ENCODE measurements around the gene GPR176.
"Not testable (repeated sequence)": the region's sequence is repeated elsewhere in the genome, so short reads cannot be mapped to it uniquely, and the experiment has no call there.

Gene GPR176

DNA sequence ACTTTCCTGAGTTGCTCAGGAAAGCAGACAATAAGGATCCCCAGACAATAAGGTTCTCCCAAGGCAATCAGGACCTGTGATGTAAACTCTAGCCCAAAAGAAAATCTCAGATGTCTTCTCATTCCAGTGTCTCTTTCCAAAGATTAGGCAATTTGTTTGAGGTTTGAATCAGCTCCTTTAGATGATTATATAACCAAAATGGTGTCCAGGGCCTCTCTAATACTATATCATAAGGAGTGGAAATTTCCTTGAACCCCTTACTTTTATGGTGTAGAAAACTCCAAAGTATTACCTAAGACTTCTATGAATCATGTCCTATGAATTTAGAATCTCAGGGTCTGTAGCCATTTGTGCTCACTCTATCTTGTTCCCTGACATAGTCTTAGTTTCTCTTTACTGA, 65.9 kb downstream of the GPR176 start:
- no peak for DNase-seq

DNA sequence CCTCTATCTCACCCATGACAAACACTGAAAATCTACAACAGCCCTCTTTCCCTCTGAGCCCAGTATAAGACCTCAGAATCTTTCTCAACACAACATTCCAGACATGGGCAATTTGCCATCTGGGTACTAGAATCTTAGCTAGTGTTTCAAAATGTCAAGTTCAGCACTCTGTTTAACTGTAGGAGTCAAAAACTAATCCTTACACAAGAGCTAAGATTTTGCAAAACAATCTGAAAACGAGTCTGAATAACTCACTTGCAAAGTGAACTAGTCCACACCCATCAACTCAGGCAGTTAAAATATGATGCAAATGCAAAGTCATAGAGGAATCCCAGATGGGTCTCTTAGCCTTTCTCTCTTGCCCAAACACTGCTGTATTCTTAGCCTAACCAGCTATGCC, 67.8 kb downstream of the GPR176 start:
- DNase-seq = no peak

DNA sequence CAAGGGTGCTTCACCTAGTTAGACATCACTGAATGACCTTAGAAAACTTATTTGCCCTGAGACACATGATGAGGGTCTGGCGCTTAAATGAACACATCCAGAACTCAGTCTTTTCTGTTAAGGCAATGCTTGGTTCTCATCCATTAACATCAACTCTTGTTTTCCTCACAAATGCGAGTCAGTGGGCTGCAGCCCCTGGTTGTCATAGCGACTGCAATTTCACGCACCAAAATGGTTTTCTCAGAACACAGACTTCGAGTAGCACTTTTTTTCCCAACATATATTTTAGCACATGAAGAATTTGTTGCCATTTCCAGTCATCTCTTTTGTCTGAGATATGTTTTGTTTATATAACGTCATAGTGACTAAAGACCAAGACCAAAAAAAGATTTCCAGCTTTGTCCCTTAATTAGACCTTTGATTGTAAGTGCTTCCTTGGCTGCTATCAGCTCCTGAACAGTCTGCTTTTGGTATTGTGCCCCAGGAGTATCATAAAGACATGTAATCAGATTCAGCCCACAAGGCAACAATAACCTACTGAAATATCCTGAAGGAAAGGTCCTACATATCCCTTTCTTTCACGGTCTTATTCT, 68.5 kb downstream of the GPR176 start:
- no peak for DNase-seq

DNA sequence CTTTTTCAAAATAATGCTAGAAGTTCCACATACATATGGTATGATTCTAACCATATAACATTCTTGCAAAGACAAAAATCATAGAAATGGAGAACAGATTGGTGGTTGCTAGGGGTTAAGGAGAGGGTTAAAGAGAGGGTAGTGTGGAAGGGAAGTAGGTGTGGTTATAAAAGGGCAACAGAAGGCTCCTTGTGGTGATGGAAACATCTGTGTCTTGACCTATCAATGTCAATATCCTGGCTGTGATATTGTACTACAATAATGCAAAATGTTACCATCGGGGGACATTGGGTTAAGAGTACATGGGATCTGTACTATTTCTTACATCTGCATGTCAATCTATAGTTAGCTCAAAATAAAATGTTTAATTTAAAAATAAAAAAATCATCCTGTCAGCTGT, 69.6 kb downstream of the GPR176 start:
- no peak for DNase-seq

DNA sequence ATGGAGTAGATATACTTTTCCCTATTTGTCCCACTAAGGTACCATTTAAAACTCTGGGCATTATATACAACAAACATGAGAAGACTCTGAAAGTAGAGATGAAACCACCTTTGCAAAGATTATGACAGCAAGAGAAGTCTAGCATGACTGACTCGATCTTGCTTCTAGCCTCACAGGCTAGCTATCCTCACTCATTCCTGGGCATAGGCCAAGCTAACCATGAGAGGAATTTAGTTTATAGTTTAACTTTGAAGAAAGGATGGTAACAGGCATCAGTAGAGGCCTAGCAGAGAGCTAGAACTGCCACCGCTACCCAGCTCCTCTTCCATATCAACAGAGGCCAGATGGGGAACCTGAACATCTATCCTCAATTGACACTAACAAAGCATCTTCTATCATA, 74.0 kb downstream of the GPR176 start:
- no peak for DNase-seq

DNA sequence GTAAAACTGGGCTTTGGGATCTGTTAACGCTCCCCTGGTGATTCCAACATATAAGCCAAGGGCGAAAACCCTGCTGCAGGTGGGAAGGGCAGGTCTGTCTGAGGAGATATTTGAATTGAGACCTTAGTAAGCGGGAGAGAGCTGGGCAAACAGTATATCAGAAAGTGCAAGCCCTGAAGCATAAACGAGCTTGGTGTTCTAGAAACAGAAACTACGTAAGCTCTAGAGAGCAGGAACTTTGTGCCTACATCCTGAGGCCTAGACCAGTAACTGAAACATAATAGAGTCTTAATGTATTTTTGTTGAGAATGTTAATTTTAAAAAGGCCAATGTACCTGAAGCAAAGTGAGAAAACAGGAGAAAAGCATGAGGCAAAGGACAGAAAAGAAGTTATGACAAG, 74.5 kb downstream of the GPR176 start:
- no peak for DNase-seq

DNA sequence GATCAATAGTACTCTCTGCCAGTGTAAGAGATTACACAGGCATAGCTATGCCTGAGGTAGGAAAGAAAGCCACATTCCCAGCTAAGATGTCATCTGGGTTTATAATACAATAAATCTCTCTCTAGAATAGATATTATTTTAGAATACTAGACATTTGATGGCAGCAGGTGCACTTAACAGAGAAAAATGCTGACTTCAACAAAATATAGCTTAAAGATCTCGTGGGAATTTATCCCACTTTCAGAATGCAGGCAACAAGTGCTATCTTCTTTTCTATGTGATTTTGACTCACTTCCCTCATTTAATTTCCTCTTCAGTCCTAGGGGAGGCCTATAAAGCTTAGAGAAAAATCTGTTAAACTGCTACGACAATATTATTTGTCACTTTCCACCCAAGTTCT, 76.5 kb downstream of the GPR176 start:
- DNase-seq = no peak

DNA sequence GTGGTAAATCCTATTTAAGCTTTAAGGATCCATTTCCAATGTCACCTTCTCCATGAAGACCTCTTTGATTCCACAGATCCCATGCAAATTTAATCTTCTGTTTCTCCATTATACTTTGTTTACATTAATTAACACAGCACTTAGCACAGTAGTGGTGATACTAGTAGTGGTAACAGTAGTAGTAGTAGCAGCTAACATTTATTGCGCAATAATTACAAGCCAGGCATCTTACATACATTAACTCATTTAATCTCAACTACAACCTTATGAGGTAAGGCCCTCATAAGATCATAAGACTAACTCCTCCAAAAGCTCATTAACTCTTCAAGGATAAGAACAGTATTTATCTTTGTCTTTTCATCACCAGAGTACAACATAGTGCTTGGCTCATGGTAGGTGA, 82.6 kb downstream of the GPR176 start:
- no peak for DNase-seq

DNA sequence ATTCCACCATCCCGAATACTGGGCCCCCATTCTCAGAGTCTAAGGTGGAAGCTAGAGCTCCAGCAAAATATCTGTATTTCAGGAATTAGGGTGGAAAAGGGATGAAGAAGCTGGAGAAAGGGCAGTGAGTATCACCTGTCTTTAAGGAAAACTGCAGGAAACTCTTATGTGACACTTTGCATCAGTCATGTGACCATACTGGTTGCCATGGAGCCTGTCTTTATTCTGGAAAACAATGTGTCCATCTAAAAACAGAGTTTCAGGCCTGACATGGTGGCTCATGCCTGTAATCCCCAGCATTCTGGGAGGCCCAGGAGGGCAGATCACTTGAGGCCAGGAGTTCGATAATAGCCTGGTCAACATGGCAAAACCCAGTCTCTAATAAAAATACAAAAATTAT, 84.5 kb downstream of the GPR176 start:
- no peak for DNase-seq

DNA sequence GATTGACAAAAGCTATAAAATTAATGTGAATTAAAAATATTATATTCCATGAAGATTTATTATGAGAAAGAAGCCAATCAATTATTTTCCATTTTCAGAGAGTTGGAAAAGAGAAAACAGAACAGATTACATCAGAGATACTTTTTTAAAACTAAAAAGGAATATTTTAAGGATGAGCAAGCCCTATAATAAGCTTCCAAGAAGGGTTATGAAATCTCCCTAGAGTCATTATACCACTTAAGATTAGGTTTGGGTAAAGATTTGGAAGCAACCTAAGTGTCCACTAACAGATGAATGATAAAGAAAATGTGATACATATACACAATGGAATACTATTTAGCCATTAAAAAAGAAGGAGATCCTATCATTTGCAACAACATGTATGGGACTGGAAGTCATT, 85.8 kb downstream of the GPR176 start:
- no peak for DNase-seq

DNA sequence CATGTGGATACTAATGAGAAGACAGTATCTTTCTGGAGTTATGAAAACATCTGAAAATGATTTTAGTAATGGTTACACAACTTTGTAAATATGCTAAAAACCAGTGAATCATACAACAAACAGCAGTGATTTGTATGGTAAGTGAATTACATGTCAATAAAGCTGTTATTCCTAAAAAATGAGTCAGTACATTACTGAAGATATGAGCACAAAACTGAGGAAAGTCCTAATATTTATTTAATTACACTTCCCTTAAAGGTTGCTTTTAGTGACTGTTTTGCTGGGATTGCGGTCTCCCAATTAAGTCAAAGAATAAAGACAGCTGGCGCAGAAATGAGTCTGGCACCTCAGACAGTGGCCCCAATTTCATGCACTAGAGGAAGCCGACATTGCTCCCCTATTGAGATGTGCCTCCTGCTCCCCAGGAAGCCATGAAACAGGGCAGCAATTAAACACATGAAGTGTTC, 86.5 kb downstream of the GPR176 start:
- no peak for DNase-seq

DNA sequence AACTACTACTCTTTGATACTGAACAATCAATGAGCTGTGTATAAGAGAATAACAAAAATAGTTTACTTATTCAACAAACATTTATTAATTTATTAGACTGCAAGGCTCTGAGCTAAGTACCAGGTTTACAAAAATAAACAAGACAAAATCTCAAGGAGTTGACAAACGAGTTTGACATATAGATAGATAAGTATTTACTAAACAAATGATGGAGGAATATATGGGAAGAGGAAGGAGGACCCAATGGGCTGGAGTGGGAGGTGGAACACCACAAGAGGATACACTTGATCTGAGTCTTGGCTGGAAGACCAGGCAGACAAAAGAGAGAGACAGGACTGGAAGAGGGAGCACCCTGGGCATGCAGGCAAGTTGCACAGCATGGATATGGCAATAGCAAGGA, 89.9 kb downstream of the GPR176 start:
- no peak for DNase-seq

DNA sequence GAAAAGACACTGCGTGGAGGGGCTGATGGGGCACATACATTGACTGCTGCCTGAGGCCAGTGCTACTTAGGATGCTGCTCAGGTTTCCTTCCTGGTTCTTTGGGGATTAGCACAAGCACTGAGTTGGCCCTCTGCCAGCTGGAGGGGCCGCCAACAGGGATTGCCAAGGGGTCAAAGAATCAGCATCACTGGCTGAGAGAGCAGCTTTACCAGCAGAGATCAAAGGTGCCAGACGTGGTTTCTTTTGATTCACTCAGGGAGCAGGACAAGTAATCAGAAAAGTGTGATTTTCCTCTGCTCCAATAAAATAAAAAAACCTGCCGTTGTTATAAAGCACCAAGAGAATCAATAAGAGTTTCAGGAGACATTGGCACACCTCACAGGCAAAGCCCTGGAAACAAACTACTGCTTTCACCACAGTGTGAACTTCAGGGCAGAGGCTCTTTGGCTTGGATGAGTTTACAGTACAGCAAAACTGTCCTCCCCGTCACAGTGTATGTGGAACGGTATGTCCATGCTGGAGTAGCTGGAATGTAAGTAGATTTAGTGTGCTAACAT, 91.6 kb downstream of the GPR176 start:
- DNase-seq = no peak

DNA sequence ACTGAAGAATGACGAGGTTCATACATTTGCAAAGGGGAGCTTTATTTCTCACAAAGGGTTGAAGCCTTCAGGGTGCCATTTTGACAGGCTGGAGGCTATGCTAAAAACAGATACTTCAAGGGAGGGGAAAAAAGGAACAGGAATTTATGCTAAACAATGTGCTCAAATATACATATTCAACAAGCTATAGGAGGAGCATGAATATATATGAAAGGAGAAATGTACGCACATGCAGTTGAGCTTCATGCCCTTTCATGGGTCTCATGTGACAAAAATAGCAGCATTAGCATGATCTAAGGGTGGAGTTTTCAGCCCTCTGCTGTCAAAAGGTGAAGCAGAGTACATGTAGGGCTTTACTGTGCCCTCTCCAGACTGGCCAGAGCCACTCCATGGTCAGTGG, 93.1 kb downstream of the GPR176 start:
- DNase-seq = no peak

DNA sequence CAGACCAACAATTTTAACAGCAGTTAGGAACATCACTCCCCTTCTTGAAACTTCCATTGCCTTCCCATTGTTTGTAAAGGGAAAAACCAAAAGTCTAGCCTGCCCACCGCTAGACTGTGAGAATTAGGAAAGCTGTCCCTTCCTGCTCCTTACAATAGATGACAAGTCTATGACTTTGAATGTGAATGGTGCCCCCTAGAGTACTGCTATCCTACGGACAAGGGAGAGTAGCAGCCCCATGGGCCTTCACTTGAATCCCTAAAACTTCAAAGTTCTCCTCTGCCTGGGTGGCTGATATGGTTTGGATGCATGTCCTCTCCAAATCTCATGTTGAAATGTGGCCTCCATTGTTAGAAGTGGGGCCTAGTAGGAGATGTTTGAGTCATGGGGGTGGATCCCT, 96.4 kb downstream of the GPR176 start:
- no peak for DNase-seq

DNA sequence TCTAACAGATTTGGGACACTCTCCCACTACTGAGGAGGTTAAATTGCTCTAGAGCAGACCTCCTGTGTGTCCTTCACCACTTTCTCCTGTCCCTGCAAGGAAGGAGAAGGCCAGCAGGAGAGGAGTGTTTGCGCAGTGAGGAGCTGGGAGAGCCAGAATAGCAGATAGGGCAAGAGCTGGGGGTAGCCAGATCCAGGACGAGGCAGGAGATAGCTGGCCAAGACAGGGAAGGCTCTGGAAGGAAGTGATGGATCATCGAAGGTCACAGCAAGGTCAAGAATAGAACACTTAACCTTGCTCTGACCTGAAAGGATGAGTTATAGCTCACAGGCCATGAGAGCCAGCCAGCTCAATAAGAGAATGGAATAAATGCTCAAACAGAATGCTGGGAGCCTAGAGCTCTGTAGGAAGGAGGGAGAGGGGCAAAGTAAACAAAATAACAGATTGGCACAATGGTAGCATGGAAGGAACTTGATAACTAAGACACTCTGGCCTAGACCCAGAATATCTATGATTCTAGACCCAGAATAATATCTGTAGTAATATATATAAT, 99.9 kb downstream of the GPR176 start:
- no peak for DNase-seq

DNA sequence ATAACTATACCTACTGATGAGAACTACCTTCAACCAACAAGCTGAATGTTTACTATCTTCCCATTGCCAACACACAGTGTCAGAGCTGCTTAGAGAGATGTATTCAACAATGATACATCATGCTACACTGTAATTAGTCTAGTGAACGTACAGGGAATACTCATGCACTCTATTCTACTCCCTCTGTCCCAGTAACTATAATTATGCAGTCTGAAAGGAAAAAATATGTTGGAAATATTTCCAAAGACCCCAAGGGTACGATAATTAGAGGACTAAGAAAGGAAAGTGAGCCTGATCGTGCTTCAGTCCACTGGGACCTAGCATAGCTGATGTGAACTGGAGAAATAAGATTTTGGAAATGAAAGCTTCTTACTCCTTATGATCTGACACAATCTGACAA, 100.5 kb downstream of the GPR176 start:
- DNase-seq = no peak

DNA sequence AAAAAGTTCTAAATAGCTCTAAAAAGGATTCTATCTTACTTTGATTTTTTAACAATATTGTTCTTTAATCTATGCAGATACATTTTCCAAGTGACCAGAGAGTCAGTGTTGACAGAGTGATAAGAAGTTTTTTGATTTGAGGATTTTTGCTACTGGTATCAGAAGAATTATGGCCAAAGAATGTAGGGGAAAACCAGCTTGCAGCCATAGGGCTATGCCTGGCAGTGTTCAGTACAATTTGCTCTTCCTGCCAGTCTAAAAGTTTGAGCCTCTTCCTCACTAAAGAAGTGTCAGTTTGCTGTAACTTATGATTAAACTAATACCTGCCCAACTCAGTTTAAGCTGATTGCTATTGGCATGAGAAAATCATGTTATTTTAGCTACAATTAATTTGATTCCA, 102.2 kb downstream of the GPR176 start:
- no peak for DNase-seq

DNA sequence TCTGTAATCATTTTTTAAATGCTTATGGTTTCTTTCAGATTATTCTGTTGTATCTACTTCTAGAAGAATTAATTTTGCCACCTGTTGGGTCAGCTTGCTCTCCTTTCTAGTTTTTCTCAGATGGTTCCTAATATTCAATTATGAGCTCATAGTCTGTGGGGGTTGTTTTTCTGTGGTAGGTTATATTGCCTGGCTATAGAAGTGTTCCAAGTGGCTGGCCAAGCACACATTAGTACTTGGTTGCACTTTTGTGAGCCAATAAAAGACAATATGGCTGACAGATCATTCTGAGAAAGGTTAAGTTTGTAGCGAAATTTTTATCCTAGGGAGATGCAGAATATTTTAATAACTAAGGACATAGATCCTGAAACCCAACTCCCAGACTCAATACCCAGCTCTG, 105.6 kb downstream of the GPR176 start:
- no peak for DNase-seq

DNA sequence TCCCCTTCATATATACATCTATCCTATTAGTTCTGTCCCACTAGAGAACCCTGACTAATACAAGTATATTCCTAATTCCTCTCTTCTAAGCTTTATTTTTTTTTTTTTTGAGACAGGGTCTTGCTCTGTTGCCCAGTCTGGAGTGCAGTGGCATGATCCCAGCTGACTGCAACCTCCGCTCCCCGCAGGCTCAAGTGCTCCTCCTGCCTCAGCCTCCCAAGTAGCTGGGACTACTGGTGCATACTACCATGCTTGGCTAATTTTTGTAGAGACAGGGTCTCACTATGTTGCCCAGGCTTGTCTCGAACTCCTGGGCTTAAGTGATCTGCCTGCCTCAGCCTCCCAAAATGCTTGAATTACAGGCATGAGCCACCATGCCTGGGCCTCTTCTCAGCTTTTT, 107.4 kb downstream of the GPR176 start:
- not testable (repeated sequence) for DNase-seq

DNA sequence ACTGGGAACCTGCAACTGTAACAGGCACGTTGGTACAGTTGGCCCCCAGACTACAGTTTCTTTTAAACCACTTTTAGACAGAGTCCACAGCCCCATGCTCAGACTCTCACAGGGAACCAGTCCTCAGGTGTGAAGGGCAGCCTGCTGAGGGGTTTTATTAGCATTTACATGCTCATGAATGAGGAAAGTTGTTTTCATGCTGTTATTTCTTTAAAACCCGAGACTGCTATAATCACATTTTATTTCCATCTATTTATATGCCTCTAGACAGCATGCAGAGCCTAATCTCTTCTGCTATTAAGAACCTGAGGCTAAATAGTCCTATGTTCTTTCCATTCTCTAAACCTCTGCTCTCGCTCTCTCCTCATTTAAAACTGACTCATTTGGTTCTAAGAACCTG, 111.2 kb downstream of the GPR176 start:
- DNase-seq = no peak

DNA sequence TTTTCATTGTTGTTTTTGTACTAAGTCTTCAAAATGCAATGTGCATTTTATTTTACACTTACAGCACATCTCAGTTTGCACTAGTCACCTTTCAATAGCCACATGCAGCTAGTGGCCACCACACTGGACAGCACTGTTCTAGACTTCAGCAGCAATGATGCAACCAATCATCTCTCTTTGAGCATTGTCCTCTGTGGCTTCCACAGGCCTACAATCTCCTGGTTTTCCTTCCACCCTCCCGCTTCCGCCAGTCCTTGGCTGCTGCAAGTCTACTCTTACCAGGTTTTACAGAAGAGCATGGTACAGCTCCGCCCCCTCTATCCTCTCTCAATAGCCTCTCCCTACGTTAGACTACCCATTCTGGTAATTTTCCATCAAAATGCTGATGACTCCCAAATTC, 112.3 kb downstream of the GPR176 start:
- DNase-seq = no peak

DNA sequence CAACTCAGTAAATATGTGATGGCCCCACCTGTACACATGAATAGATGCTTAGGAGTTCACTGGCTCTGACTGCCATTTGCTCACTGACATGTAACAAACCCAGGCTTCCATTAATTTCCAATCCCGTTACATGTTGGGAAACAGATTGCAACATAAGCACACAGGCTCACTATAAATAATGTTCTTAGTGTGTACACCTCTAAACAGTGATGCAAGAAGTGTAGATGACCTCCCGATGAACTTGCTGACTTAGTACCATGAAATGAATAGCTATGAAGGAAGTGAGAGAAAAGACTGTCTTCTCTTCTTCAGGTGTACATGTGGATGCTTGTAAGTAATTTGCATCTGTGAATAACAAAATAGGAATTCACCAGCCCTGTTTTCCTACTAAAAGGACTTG, 116.0 kb downstream of the GPR176 start:
- no peak for DNase-seq

DNA sequence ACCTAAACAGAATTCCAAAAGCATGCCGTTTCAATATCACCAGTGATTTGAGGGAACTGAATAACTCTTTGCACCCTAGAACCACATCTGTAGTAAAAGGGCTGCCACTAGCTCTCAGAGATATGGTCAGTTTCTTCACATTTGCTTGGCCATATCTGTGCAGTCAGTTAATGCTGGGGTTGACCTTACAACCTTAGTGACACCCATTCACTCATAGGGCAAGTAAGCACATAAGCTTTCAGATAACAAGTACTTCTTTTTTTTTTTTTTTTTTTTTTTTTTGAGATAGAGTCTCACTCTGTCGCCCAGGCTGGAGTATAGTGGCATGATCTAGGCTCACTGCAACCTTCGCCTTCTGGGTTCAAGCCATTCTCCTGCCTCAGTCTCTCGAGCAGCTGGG, 117.0 kb downstream of the GPR176 start:
- DNase-seq = no peak

DNA sequence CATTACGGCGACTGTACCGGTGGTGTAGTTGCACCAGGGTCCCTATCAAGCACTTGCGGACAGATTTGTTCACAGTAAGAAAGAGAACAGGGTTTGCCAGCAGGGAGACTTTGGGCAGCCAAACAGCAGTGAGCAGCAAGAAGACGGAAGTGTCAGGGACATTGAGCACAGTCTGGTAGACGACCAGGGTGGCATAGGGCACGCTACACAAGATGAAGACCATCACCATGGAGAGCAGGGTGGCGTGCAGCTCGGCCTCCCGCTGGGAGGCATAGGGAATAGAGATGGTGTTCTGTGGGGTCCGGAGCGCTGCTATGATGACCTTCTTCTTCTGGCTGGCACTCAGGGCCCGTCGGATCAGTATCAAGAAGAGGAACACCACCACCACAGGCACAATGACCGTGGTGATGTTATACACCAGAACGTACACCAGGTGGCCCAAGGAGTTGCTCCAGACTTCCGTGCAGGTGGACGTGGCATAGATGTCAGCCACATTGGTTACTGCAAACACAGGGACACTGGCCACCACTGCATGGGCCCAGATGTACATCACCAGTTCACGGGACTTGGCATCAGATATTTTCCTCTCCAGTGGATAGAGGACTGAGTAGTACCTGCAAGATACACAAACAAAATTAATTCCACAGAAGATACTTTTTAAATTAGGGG, 118.3 kb downstream of the GPR176 start:
- no peak for DNase-seq
